Ascending aorta (tissue), 2 donors: ENCODE measurements around the gene SGCG. TPM values are rescaled to one million over a fixed set of nuclear protein-coding genes. Genes with fewer than 3 reads are reported as not detected.

ENCODE experiments used
- DNase-seq, 2 donors: peaks; one replicate each; pipeline ENCODE4 v3.0.0-alpha.2; 2019; ENCODE audit warnings: low spot score in 2 of 2
- H3K27ac ChIP-seq, 2 donors: fragments of 200-600 bp; sonication (generic); one replicate each; pipeline ENCODE4 v1.5.1; 2016 to 2017; ENCODE audit warnings: mild to moderate bottlenecking in 1 of 2
- H3K27me3 ChIP-seq: fragments of 200-600 bp; sonication (generic); one replicate; pipeline ENCODE4 v1.5.1; 2017
- H3K36me3 ChIP-seq, 2 donors: fragments of 200-600 bp; sonication (generic); one replicate each; pipeline ENCODE4 v1.5.1; 2016
- H3K4me1 ChIP-seq, 2 donors: fragments of 200-600 bp; sonication (generic); one replicate each; pipeline ENCODE4 v1.5.1; 2016 to 2017; ENCODE audit warnings: mild to moderate bottlenecking in 1 of 2
- H3K4me3 ChIP-seq, 2 donors: fragments of 200-600 bp; sonication (generic); one replicate each; pipeline ENCODE4 v1.5.1; 2016 to 2017; ENCODE audit warnings: mild to moderate bottlenecking in 1 of 2
- H3K9me3 ChIP-seq, 2 donors: fragments of 200-600 bp; sonication (generic); one replicate each; pipeline ENCODE4 v1.5.1; 2016
- intact Hi-C: fragments of 100-400 bp; cut with DNase I; formaldehyde crosslinking; loops from one replicate; pipeline ENCODE4 v1.15.1; 2023
- total RNA-seq: library from RNA; depleted of rRNA; stranded (reverse); fragments of >200 nt; gene quantifications from one replicate; pipeline ENCODE4 v1.1.0, GENCODE V29; 2016
- TF ChIP-seq, protein P1 (sequence below), 3 experiments: fragments of 200-600 bp in 2 of 3; fragments of 450-650 bp in 1 of 3; sonication (generic) in 2 of 3; IDR thresholded peaks; one replicate each; pipeline ENCODE4 v1.5.1; 2016 to 2019; ENCODE audit warnings: antibody characterized with exemption in 3 of 3, mild to moderate bottlenecking in 1 of 3, moderate library complexity in 1 of 3

The SGCG gene
- total RNA-seq, 1 donor from 2014 or later = not detected

- Histone ChIP-seq H3K27me3 (no peaks in the 10 kb centered on the region), H3K4me3 (no peak overlapping the region), H3K9me3 (no peaks in the 10 kb centered on the region), H3K36me3 (no peaks in the 10 kb centered on the region), H3K27ac (no peak overlapping the region), H3K4me1 (no peaks in the 10 kb centered on the region)
- DNase-seq = no peak
- TF ChIP-seq, protein P1, sequence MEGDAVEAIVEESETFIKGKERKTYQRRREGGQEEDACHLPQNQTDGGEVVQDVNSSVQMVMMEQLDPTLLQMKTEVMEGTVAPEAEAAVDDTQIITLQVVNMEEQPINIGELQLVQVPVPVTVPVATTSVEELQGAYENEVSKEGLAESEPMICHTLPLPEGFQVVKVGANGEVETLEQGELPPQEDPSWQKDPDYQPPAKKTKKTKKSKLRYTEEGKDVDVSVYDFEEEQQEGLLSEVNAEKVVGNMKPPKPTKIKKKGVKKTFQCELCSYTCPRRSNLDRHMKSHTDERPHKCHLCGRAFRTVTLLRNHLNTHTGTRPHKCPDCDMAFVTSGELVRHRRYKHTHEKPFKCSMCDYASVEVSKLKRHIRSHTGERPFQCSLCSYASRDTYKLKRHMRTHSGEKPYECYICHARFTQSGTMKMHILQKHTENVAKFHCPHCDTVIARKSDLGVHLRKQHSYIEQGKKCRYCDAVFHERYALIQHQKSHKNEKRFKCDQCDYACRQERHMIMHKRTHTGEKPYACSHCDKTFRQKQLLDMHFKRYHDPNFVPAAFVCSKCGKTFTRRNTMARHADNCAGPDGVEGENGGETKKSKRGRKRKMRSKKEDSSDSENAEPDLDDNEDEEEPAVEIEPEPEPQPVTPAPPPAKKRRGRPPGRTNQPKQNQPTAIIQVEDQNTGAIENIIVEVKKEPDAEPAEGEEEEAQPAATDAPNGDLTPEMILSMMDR (IDR thresholded peaks at IDR 0.05) = no peak
- intact Hi-C loops = no loop called here
Measured at GRCh38 chr13:23183292-23183691, 2.5 kb downstream of the SGCG start.

DNA sequence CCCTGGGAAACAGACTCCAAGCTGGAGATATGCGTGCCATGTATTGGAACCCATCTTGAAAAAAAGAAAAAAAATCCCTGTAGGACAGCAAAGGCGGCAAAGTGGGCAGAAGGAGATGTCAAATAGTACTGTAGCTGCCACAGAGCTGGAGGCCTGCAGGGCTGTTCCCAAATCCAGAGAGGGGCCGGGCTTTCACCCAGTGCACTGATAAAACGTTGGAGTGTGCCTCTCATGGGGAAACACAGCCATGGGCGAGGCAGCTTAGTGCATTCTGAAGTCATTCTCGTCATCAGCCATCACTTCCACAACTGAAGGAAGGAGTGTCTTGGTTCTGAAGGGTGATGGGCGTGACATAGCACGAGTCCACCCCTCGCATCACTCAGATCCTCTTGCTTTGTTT, 4.8 kb downstream of the SGCG start:
- TF ChIP-seq, protein P1 (IDR thresholded peaks at IDR 0.05) = no peak
- Histone ChIP-seq H3K36me3 (no peaks in the 10 kb centered on the region), H3K9me3 (no peaks in the 10 kb centered on the region), H3K4me3 (no peak overlapping the region), H3K27ac (no peak overlapping the region), H3K4me1 (no peaks in the 10 kb centered on the region), H3K27me3 (no peaks in the 10 kb centered on the region)
- no peak for DNase-seq
- intact Hi-C loops = no loop called here

DNA sequence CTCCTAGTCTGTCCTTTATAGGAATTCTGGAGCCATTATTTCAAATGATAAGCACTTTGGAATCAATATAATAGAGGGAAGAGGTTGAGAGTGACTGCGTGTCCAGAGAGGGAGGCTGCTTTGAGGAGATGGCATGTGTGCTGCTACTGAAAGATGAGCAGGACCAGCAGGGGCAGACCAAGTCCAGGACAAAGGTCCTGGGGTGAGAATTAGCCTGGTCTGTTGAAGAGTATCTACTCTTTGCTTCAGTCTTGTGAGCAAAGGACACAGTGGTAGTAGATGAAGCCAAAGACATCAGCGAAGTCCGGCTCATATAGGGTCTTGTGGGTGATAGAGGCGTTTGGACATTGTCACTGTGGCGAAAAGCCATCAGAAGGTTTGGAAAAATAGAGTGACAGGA, 21.1 kb downstream of the SGCG start:
- Histone ChIP-seq H3K27me3 (no peaks in the 10 kb centered on the region), H3K4me1 (no peaks in the 10 kb centered on the region), H3K36me3 (no peaks in the 10 kb centered on the region), H3K4me3 (no peak overlapping the region), H3K27ac (no peak overlapping the region), H3K9me3 (peaks cover 0 to 4% of the 10 kb centered on the region in 2 donors)
- intact Hi-C loops = no loop called here
- TF ChIP-seq, protein P1 (IDR thresholded peaks at IDR 0.05) = no peak
- no peak for DNase-seq

DNA sequence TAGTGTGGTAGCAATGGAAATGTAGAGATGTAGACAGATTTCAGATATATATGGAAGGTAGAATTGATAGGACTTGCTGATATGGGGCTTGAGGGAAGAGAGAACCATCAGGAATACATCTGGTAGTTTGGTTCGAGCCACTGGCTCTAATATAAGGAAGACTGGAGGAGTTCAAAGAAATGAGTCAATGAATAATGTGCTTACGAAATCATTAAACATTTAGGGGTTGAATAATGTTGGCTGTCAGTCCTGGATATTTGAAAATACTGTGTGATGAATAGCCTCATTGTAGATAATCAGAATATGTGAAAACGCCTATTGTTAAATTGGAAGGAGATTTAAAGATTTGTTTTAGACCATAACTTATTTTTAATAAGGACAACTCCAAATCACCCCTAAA, 21.6 kb downstream of the SGCG start:
- H3K9me3 ChIP-seq = peaks cover 0 to 6% of the 10 kb centered on the region in 2 donors
- no peaks in the 10 kb centered on the region for H3K36me3 ChIP-seq
- intact Hi-C loops = no loop called here
- TF ChIP-seq, protein P1 (IDR thresholded peaks at IDR 0.05) = no peak
- no peaks in the 10 kb centered on the region for H3K4me1 ChIP-seq
- H3K4me3 ChIP-seq = no peak overlapping the region
- H3K27ac ChIP-seq = no peak overlapping the region
- no peak for DNase-seq
- H3K27me3 ChIP-seq = no peaks in the 10 kb centered on the region

DNA sequence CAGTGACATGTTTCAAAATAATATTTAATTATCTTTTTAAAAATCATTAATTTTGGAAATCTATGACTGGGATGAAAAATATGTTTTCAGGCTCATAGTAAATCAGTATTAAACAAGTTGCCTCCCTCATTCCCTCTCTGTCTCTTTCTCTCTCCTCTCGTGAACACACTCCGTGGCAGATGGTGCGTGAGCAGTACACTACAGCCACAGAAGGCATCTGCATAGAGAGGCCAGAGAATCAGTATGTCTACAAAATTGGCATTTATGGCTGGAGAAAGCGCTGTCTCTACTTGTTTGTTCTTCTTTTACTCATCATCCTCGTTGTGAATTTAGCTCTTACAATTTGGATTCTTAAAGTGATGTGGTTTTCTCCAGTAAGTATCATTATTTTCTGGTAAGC, 22.7 kb downstream of the SGCG start:
- H3K27ac ChIP-seq = no peak overlapping the region
- no peak overlapping the region for H3K4me3 ChIP-seq
- no peaks in the 10 kb centered on the region for H3K4me1 ChIP-seq
- intact Hi-C loops = no loop called here
- TF ChIP-seq, protein P1 (IDR thresholded peaks at IDR 0.05) = no peak
- no peak for DNase-seq
- no peaks in the 10 kb centered on the region for H3K27me3 ChIP-seq
- H3K36me3 ChIP-seq = no peaks in the 10 kb centered on the region
- peaks cover 0 to 6% of the 10 kb centered on the region in 2 donors for H3K9me3 ChIP-seq

DNA sequence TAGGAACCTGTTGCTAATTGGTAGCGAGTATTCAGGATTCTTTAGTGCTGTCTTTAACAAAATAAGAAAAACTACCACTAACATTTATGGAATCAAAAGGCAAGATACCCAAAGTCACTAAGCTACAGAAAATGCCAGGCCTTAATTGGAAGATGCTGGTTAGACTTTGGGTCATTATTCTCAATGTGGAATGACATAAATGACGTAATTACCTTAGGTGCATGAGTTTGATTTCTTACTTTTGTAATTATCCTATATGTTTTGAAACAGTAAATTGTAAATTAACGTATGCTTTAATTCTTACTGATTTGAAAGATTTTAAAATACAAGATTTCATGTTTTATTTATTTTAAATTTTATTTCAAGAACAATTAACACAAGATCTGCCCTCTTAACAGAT, 25.0 kb downstream of the SGCG start:
- no peak overlapping the region for H3K4me3 ChIP-seq
- TF ChIP-seq, protein P1 (IDR thresholded peaks at IDR 0.05) = no peak
- intact Hi-C loops = no loop called here
- H3K27ac ChIP-seq = no peak overlapping the region
- H3K36me3 ChIP-seq = no peaks in the 10 kb centered on the region
- peaks cover 0 to 6% of the 10 kb centered on the region in 2 donors for H3K9me3 ChIP-seq
- H3K27me3 ChIP-seq = no peaks in the 10 kb centered on the region
- DNase-seq = no peak
- no peaks in the 10 kb centered on the region for H3K4me1 ChIP-seq
